HFF-Myc (cell line): ENCODE measurements around the gene SUFU.

Source experiments
- DNase-seq: peaks from one replicate; pipeline ENCODE4 v3.0.0-alpha.2; 2011; ENCODE audit warnings: low read depth; ENCODE audit errors: extremely low read depth
- H3K4me3 ChIP-seq: replicated peaks from 2 replicates; pipeline ENCODE4 v1.5.1; 2011; ENCODE audit warnings: low read depth, mild to moderate bottlenecking, control low read depth, low read length
- CTCF ChIP-seq: IDR thresholded peaks from 2 replicates; pipeline ENCODE4 v1.5.1; 2012; ENCODE audit warnings: mild to moderate bottlenecking, low read depth, low read length, control low read depth; ENCODE audit errors: missing control alignments

Gene SUFU

GRCh38 chr10:102537948-102538347 lies 34.2 kb downstream of the SUFU start:
- no peak overlapping the region for H3K4me3 ChIP-seq
- no peak for TF ChIP-seq CTCF
- DNase-seq, result no peak

- DNase-seq, result no peak
- TF ChIP-seq CTCF, result no peak
Observed at GRCh38 chr10:102538811-102539210, 35.0 kb downstream of the SUFU start.

GRCh38 chr10:102540023-102540422 lies 36.3 kb downstream of the SUFU start:
- DNase-seq, result no peak
- TF ChIP-seq CTCF, result peak; percentile 28
- no peak overlapping the region for H3K4me3 ChIP-seq

More at GRCh38 chr10:102538811-102539210, 35.0 kb downstream of the SUFU start:
- H3K4me3 ChIP-seq, result no peak overlapping the region

GRCh38 chr10:102542800-102543418 lies 39.1 kb downstream of the SUFU start:
- TF ChIP-seq CTCF, result no peak
- no peak for DNase-seq
- H3K4me3 ChIP-seq, result no peak overlapping the region

- H3K4me3 ChIP-seq, result no peak overlapping the region
- DNase-seq, result no peak
- no peak for TF ChIP-seq CTCF
Observed at GRCh38 chr10:102545265-102545871, 41.6 kb downstream of the SUFU start.

GRCh38 chr10:102545997-102546396 lies 42.2 kb downstream of the SUFU start:
- TF ChIP-seq CTCF, result no peak
- no peak for DNase-seq
- peak overlapping the region; percentile 16 for H3K4me3 ChIP-seq
